ENCODE measurements around the gene SAP25. TPM values are rescaled to one million over a fixed set of nuclear protein-coding genes. Genes with fewer than 3 reads are reported as not detected.
A peak's percentile ranks its signal among the peaks of the same experiment; 100 is the strongest.
"Not testable (repeated sequence)": the region's sequence is repeated elsewhere in the genome, so short reads cannot be mapped to it uniquely, and the experiment has no call there.

SAP25 gene
- total and polyA plus RNA-seq, 5 donors from 2014 or later = 0.47 to 47.4 TPM; not detected in 3

DNA sequence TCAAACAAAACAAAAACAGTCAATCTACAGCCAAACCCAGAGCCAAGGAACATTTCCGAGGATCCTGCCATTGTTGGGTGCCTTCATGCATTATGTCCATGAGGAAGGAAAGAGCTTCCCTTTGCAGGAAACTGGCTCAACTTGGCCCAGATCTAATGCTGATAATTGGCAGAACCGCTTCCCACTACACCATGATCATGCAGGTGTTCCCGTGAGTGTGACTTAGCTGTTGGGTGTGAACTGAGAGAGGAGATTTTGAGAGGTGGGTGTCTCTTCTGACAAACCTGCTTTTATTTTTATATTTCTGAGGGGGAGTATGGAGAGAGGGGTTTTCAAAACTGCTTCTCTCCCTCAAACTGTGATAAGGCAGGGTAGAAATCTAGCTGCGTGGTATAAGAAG is 14.6 kb downstream of the SAP25 start:
- peaks cover 5 to 17% (median 10%) of the 10 kb centered on the region in 4 donors for H3K4me1 Mint-ChIP-seq
- Histone ChIP-seq H3K4me3 (ENCODE audit: low read depth, low read length) (no peak overlapping the region), H3K27me3 (ENCODE audit: control insufficient read depth, insufficient read depth, low read length) (no peaks in the 10 kb centered on the region), H3K4me1 (ENCODE audit: control insufficient read depth, insufficient read depth, low read length, poor library complexity, severe bottlenecking) (peaks cover 7% of the 10 kb centered on the region), H3K27ac (ENCODE audit: insufficient read depth, low read length, poor library complexity, severe bottlenecking) (no peak overlapping the region), H3K9me3 (ENCODE audit: control insufficient read depth in 2 of 2, low read length in 2 of 2) (no peaks in the 10 kb centered on the region), H3K36me3 (ENCODE audit: control insufficient read depth, insufficient read depth, low read length) (peaks cover 48% of the 10 kb centered on the region)
- H3K27me3 Mint-ChIP-seq = no peaks in the 10 kb centered on the region
- no peaks in the 10 kb centered on the region for H3K9me3 Mint-ChIP-seq
- DNase-seq (no peak), ATAC-seq (ENCODE audit: low read depth in 2 of 2) (no peak)
- peak overlapping the region in 2 of 4 donors; percentile 32 to 44 for H3K4me3 Mint-ChIP-seq
- peaks cover 17% of the 10 kb centered on the region for H3K36me3 Mint-ChIP-seq
- no peak overlapping the region for H3K27ac Mint-ChIP-seq

DNA sequence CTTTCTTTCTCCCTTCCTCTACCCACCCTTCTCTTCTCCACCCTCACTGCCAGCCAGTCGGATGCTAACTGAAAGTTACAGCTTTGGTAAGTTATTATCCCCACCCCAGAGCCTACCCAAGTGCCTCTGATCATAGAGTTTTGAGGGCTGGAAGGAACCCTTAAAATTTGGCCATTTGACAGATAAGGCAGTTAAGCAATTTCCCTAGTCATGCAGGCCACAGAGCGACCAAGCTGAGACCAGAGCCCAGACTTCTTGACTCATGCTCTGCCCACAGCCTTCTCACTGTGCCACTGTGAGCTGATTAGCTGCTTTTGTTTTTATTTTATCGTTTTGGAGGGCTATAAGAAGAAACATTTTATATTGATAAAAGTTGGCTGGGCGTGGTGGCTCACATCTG is 17.2 kb downstream of the SAP25 start:
- H3K27me3 Mint-ChIP-seq = no peaks in the 10 kb centered on the region
- Histone ChIP-seq H3K4me1 (ENCODE audit: control insufficient read depth, insufficient read depth, low read length, poor library complexity, severe bottlenecking) (peaks cover 5% of the 10 kb centered on the region), H3K36me3 (ENCODE audit: control insufficient read depth, insufficient read depth, low read length) (peaks cover 55% of the 10 kb centered on the region), H3K9me3 (ENCODE audit: control insufficient read depth in 2 of 2, low read length in 2 of 2) (no peaks in the 10 kb centered on the region), H3K27me3 (ENCODE audit: control insufficient read depth, insufficient read depth, low read length) (no peaks in the 10 kb centered on the region), H3K27ac (ENCODE audit: insufficient read depth, low read length, poor library complexity, severe bottlenecking) (no peak overlapping the region), H3K4me3 (ENCODE audit: low read depth, low read length) (no peak overlapping the region)
- peak overlapping the region in 1 of 3 donors; percentile 35 for H3K27ac Mint-ChIP-seq
- no peak overlapping the region for H3K4me3 Mint-ChIP-seq
- H3K4me1 Mint-ChIP-seq = peaks cover 1 to 17% (median 9%) of the 10 kb centered on the region in 4 donors
- H3K36me3 Mint-ChIP-seq = peaks cover 28% of the 10 kb centered on the region
- ATAC-seq (ENCODE audit: low read depth in 2 of 2) (no peak), DNase-seq (no peak)
- H3K9me3 Mint-ChIP-seq = no peaks in the 10 kb centered on the region

DNA sequence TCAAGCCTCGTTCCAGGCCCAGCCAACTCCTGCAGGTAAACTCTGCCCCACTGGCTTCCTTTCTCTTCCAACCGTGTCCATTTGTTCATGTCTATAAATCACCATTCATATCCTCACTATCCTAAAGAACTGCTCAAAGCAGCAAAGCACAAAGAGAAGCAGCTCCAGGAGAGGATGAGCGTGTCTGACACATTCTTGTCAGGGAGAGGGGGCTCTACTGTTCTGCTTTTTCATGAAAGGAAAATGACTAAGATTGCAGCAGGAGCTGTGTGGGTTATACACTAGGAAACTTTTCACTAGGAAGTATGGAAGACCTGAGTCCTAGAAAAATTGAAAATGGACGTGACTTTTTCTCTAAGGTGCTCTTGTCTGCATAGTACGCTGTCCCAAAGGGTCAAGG is 18.0 kb downstream of the SAP25 start:
- no peak for DNase-seq
- H3K27ac Mint-ChIP-seq = peak overlapping the region in 2 of 3 donors; percentile 18 to 35
- Histone ChIP-seq H3K27ac (ENCODE audit: insufficient read depth, low read length, poor library complexity, severe bottlenecking) (no peak overlapping the region), H3K4me1 (ENCODE audit: control insufficient read depth, insufficient read depth, low read length, poor library complexity, severe bottlenecking) (peaks cover 5% of the 10 kb centered on the region), H3K27me3 (ENCODE audit: control insufficient read depth, insufficient read depth, low read length) (no peaks in the 10 kb centered on the region), H3K9me3 (ENCODE audit: control insufficient read depth in 2 of 2, low read length in 2 of 2) (no peaks in the 10 kb centered on the region), H3K4me3 (ENCODE audit: low read depth, low read length) (no peak overlapping the region), H3K36me3 (ENCODE audit: control insufficient read depth, insufficient read depth, low read length) (peaks cover 58% of the 10 kb centered on the region)
- no peak for ATAC-seq (ENCODE audit: low read depth in 2 of 2)
- H3K27me3 Mint-ChIP-seq = no peaks in the 10 kb centered on the region
- peaks cover 1 to 19% (median 10%) of the 10 kb centered on the region in 4 donors for H3K4me1 Mint-ChIP-seq
- no peak overlapping the region for H3K4me3 Mint-ChIP-seq
- peaks cover 29% of the 10 kb centered on the region for H3K36me3 Mint-ChIP-seq
- H3K9me3 Mint-ChIP-seq = no peaks in the 10 kb centered on the region

DNA sequence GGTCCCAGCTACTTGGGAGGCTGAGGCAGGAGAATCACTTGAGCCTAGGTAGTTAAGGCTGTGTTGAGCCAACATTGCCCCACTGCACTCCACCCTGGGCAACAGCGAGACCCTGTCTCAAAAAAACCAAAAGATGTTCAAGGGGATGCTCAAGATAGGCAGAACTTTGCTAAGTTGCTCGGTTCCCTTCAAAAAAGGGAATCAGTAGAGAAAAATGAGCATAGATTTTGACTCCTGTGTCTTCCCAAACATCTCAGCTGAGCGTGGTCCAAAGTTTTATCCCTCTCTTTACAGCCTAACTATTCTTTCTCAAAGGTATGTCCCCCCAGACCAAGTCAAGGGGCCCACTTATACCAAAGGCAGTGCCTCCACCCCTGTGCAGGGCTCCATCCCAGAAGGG is 20.7 kb downstream of the SAP25 start:
- ATAC-seq (ENCODE audit: low read depth in 2 of 2) (no peak), DNase-seq (no peak)
- no peak overlapping the region for H3K4me3 ChIP-seq (ENCODE audit: low read depth, low read length)
- peaks cover 0 to 1% (median 0%) of the 10 kb centered on the region in 7 donors for H3K9me3 Mint-ChIP-seq
- no peaks in the 10 kb centered on the region for H3K9me3 ChIP-seq (ENCODE audit: control insufficient read depth in 2 of 2, low read length in 2 of 2)
- H3K4me1 ChIP-seq (ENCODE audit: control insufficient read depth, insufficient read depth, low read length, poor library complexity, severe bottlenecking) = peaks cover 27% of the 10 kb centered on the region
- no peaks in the 10 kb centered on the region for H3K27me3 ChIP-seq (ENCODE audit: control insufficient read depth, insufficient read depth, low read length)
- H3K27ac Mint-ChIP-seq = peak overlapping the region in 1 of 3 donors; percentile 67
- no peak overlapping the region for H3K4me3 Mint-ChIP-seq
- no peak overlapping the region for H3K27ac ChIP-seq (ENCODE audit: insufficient read depth, low read length, poor library complexity, severe bottlenecking)
- H3K4me1 Mint-ChIP-seq = peaks cover 0 to 34% (median 22%) of the 10 kb centered on the region in 4 donors
- peaks cover 52% of the 10 kb centered on the region for H3K36me3 ChIP-seq (ENCODE audit: control insufficient read depth, insufficient read depth, low read length)
- H3K36me3 Mint-ChIP-seq = peaks cover 39% of the 10 kb centered on the region
- no peaks in the 10 kb centered on the region for H3K27me3 Mint-ChIP-seq

- Mint-ChIP-seq H3K9me3 (peaks cover 0 to 1% (median 0%) of the 10 kb centered on the region in 7 donors), H3K4me1 (peaks cover 3 to 39% (median 26%) of the 10 kb centered on the region in 4 donors), H3K27ac (peak overlapping the region; percentile 20 to 88 (median 67)), H3K36me3 (peaks cover 44% of the 10 kb centered on the region), H3K27me3 (no peaks in the 10 kb centered on the region), H3K4me3 (no peak overlapping the region)
- Histone ChIP-seq H3K9me3 (ENCODE audit: control insufficient read depth in 2 of 2, low read length in 2 of 2) (no peaks in the 10 kb centered on the region), H3K36me3 (ENCODE audit: control insufficient read depth, insufficient read depth, low read length) (peaks cover 52% of the 10 kb centered on the region), H3K27ac (ENCODE audit: insufficient read depth, low read length, poor library complexity, severe bottlenecking) (peak overlapping the region; percentile 5), H3K4me3 (ENCODE audit: low read depth, low read length) (no peak overlapping the region), H3K27me3 (ENCODE audit: control insufficient read depth, insufficient read depth, low read length) (no peaks in the 10 kb centered on the region), H3K4me1 (ENCODE audit: control insufficient read depth, insufficient read depth, low read length, poor library complexity, severe bottlenecking) (peaks cover 32% of the 10 kb centered on the region)
- DNase-seq = no peak
- ATAC-seq (ENCODE audit: low read depth in 2 of 2) = no peak
These were observed 21.2 kb downstream of the SAP25 start for GRCh38 chr7:100552532-100552931.

DNA sequence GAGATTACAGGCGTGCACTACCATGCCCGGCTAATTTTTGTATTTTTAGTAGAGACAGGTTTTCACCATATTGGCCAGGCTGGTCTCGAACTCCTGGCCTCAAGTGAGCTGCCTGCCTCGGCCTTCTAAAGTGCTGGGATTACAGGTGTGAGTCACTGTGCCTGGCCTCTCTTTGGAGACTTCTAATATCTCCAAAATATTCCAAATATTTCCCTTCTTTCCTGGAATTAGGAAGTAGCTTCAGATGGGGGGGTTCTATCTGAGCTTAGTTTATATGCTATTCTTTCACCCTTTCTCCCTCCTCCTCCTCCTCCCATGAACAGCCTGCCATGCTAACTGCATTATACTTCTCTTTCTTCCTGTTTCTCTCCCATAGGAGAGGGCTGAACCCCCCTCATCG is 25.3 kb downstream of the SAP25 start:
- ATAC-seq (ENCODE audit: low read depth in 2 of 2); H3K27me3 ChIP-seq (ENCODE audit: control insufficient read depth, insufficient read depth, low read length); DNase-seq; H3K27me3 Mint-ChIP-seq; H3K9me3 Mint-ChIP-seq; H3K9me3 ChIP-seq (ENCODE audit: control insufficient read depth in 2 of 2, low read length in 2 of 2); H3K4me3 ChIP-seq (ENCODE audit: low read depth, low read length): not testable (repeated sequence)
- H3K36me3 ChIP-seq (ENCODE audit: control insufficient read depth, insufficient read depth, low read length) = peaks cover 20% of the 10 kb centered on the region
- peaks cover 72% of the 10 kb centered on the region for H3K4me1 ChIP-seq (ENCODE audit: control insufficient read depth, insufficient read depth, low read length, poor library complexity, severe bottlenecking)
- peak overlapping the region; percentile 87 to 99 (median 92) for H3K27ac Mint-ChIP-seq
- peaks cover 28 to 78% (median 65%) of the 10 kb centered on the region in 4 donors for H3K4me1 Mint-ChIP-seq
- H3K36me3 Mint-ChIP-seq = peaks cover 29% of the 10 kb centered on the region
- H3K4me3 Mint-ChIP-seq = peak overlapping the region; percentile 41 to 78 (median 70)
- H3K27ac ChIP-seq (ENCODE audit: insufficient read depth, low read length, poor library complexity, severe bottlenecking) = peak overlapping the region; percentile 84

DNA sequence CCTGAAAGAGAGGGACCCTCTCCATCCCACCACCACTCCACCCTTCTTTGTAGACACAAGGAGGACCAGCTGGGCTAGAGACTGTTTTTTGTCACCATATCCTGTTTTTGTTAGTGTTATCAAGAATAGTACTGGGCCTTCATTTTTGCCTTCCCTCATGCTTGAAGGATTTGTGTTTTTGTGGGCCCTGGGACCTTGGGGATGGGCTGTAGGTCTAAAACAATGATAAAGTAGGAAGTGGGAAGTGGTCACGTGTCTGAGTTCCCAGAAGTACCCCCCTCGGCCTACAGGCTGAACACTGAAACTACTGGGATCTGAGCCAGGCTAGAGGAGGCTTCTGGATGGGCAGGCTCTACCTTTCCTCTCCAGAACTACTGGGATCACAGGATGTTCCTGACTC is 25.8 kb downstream of the SAP25 start:
- Histone ChIP-seq H3K4me1 (ENCODE audit: control insufficient read depth, insufficient read depth, low read length, poor library complexity, severe bottlenecking) (peaks cover 78% of the 10 kb centered on the region), H3K4me3 (ENCODE audit: low read depth, low read length) (peak overlapping the region; percentile 84), H3K27me3 (ENCODE audit: control insufficient read depth, insufficient read depth, low read length) (no peaks in the 10 kb centered on the region), H3K27ac (ENCODE audit: insufficient read depth, low read length, poor library complexity, severe bottlenecking) (peak overlapping the region; percentile 84), H3K36me3 (ENCODE audit: control insufficient read depth, insufficient read depth, low read length) (peaks cover 14% of the 10 kb centered on the region), H3K9me3 (ENCODE audit: control insufficient read depth in 2 of 2, low read length in 2 of 2) (no peaks in the 10 kb centered on the region)
- H3K27me3 Mint-ChIP-seq = no peaks in the 10 kb centered on the region
- H3K4me1 Mint-ChIP-seq = peaks cover 29 to 84% (median 69%) of the 10 kb centered on the region in 4 donors
- H3K36me3 Mint-ChIP-seq = peaks cover 26% of the 10 kb centered on the region
- H3K4me3 Mint-ChIP-seq = peak overlapping the region; percentile 83 to 94 (median 88)
- H3K9me3 Mint-ChIP-seq = peaks cover 0 to 1% (median 0%) of the 10 kb centered on the region in 7 donors
- ATAC-seq (ENCODE audit: low read depth in 2 of 2) = no peak
- DNase-seq = no peak
- peak overlapping the region; percentile 90 to 99 (median 92) for H3K27ac Mint-ChIP-seq

All from CD4-positive, CD25-positive, alpha-beta regulatory T cell (primary cell).